NCI-H2227 treated with DMSO at 0.1 percent for 48 hours (cell line): ENCODE data around the gene PDCD10.
A peak's percentile ranks its signal among the peaks of the same experiment; 100 is the strongest.

Source experiments
- DNase-seq: peaks from one replicate; lab custom pipeline; 2025; lab: John Stamatoyannopoulos, UW

PDCD10 gene

GRCh38 chr3:167734498-167735232 is at the start of gene PDCD10:
Gene PDCD10, minus strand, starts transcription at chr3:167734892. Its CDS starts 14,735 bp downstream, at chr3:167720157.
- DNase-seq = peak; percentile 98

GRCh38 chr3:167783781-167784180 is 49.1 kb upstream of the PDCD10 start:
- DNase-seq = no peak

- DNase-seq = no peak
Observed at GRCh38 chr3:167780214-167780883, 45.7 kb upstream of the PDCD10 start.

- no peak for DNase-seq
Observed at GRCh38 chr3:167777356-167777755, 42.7 kb upstream of the PDCD10 start.

- no peak for DNase-seq
Observed at GRCh38 chr3:167776066-167776685, 41.5 kb upstream of the PDCD10 start.

- no peak for DNase-seq
Observed at GRCh38 chr3:167773584-167773983, 38.9 kb upstream of the PDCD10 start.

GRCh38 chr3:167772992-167773391 is 38.3 kb upstream of the PDCD10 start:
- DNase-seq = no peak

- no peak for DNase-seq
Observed at GRCh38 chr3:167762296-167762695, 27.6 kb upstream of the PDCD10 start.

GRCh38 chr3:167761302-167761701 is 26.6 kb upstream of the PDCD10 start:
- no peak for DNase-seq

- no peak for DNase-seq
Observed at GRCh38 chr3:167754049-167754448, 19.4 kb upstream of the PDCD10 start.

GRCh38 chr3:167750272-167750971 is 15.7 kb upstream of the PDCD10 start:
- no peak for DNase-seq

- DNase-seq = no peak
Observed at GRCh38 chr3:167749728-167750127, 15.0 kb upstream of the PDCD10 start.

GRCh38 chr3:167749209-167749608 is 14.5 kb upstream of the PDCD10 start:
- DNase-seq = no peak

- no peak for DNase-seq
Observed at GRCh38 chr3:167743799-167744198, 9.1 kb upstream of the PDCD10 start.

- no peak for DNase-seq
Observed at GRCh38 chr3:167742338-167742737, 7.6 kb upstream of the PDCD10 start.

GRCh38 chr3:167740961-167741587 is 6.4 kb upstream of the PDCD10 start:
- DNase-seq = no peak

GRCh38 chr3:167739190-167739810 is 4.6 kb upstream of the PDCD10 start:
- no peak for DNase-seq

- DNase-seq = no peak
Observed at GRCh38 chr3:167738037-167738436, 3.3 kb upstream of the PDCD10 start.

GRCh38 chr3:167736997-167737396 is 2.3 kb upstream of the PDCD10 start:
- no peak for DNase-seq

GRCh38 chr3:167736264-167736787 is 1.6 kb upstream of the PDCD10 start:
- DNase-seq = no peak
